ENCODE results near the gene GTF2A1. TPM values are rescaled to one million over a fixed set of nuclear protein-coding genes. Genes with fewer than 3 reads are reported as not detected.

GTF2A1 gene
- total RNA-seq, 4 donors from 2014 or later: 27.7 to 50.0 (median 35.6) TPM

DNA sequence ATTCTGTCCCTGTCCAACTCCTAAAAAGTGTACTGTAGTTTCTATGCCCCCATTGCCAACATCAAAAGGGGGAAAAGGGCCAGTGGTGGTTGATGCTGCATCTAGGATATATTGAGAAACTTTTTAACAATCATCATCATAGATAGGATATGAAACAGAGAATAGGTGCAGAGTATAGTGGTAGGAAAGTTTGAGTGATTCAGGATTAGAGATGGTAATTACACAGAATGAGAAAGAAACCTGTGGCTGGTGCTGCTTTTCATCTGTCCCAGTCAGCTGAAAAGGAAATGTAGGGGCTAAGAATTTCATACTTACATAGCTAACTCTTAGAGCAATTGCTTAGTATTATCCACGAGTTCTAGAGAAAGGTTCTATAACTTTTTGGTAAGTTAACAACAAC, 67.6 kb downstream of the GTF2A1 start:
- Histone ChIP-seq H3K4me1 (no peaks in the 10 kb centered on the region), H3K4me3 (no peak overlapping the region), H3K27ac (no peak overlapping the region), H3K36me3 (no peaks in the 10 kb centered on the region), H3K9me3 (no peaks in the 10 kb centered on the region), H3K27me3 (no peaks in the 10 kb centered on the region)
- no peak for DNase-seq (ENCODE audit: low spot score in 2 of 2)
- 82% methylated on average over 1 of the region's 1 CpG for WGBS
- TF ChIP-seq, protein P1, sequence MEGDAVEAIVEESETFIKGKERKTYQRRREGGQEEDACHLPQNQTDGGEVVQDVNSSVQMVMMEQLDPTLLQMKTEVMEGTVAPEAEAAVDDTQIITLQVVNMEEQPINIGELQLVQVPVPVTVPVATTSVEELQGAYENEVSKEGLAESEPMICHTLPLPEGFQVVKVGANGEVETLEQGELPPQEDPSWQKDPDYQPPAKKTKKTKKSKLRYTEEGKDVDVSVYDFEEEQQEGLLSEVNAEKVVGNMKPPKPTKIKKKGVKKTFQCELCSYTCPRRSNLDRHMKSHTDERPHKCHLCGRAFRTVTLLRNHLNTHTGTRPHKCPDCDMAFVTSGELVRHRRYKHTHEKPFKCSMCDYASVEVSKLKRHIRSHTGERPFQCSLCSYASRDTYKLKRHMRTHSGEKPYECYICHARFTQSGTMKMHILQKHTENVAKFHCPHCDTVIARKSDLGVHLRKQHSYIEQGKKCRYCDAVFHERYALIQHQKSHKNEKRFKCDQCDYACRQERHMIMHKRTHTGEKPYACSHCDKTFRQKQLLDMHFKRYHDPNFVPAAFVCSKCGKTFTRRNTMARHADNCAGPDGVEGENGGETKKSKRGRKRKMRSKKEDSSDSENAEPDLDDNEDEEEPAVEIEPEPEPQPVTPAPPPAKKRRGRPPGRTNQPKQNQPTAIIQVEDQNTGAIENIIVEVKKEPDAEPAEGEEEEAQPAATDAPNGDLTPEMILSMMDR (IDR thresholded peaks at IDR 0.05): no peak
- no peak for TF ChIP-seq EP300 (IDR thresholded peaks at IDR 0.05)
- no peak for TF ChIP-seq POLR2AphosphoS5 (IDR thresholded peaks at IDR 0.05)
- TF ChIP-seq POLR2A (IDR thresholded peaks at IDR 0.05): no peak

DNA sequence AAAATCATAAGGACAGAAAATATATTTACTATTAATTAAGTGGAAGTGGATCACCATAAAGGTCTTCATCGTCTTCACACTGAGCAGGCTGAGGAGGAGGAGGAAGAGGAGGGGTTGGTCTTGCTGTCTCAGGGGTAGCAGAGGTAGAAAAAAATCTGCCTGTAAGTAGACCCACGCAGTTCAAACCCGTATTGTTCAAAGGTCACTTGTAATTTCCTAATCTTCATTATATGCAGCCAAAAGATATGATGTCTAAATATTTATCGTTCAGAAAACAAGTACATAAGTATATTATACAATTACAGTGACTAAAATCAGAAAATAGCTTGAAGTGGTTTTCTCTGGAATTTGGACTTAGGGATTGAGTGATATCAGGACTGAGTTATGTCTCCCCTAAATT, 72.1 kb downstream of the GTF2A1 start:
- H3K27me3 ChIP-seq: no peaks in the 10 kb centered on the region
- H3K36me3 ChIP-seq: no peaks in the 10 kb centered on the region
- TF ChIP-seq POLR2A (IDR thresholded peaks at IDR 0.05) (no peak), POLR2AphosphoS5 (IDR thresholded peaks at IDR 0.05) (no peak), EP300 (IDR thresholded peaks at IDR 0.05) (no peak)
- TF ChIP-seq, protein P1 (IDR thresholded peaks at IDR 0.05): no peak
- no peaks in the 10 kb centered on the region for H3K9me3 ChIP-seq
- no peaks in the 10 kb centered on the region for H3K4me1 ChIP-seq
- no peak overlapping the region for H3K27ac ChIP-seq
- no peak for DNase-seq (ENCODE audit: low spot score in 2 of 2)
- H3K4me3 ChIP-seq: no peak overlapping the region
- WGBS: 72% methylated on average over 4 of the region's 4 CpGs

DNA sequence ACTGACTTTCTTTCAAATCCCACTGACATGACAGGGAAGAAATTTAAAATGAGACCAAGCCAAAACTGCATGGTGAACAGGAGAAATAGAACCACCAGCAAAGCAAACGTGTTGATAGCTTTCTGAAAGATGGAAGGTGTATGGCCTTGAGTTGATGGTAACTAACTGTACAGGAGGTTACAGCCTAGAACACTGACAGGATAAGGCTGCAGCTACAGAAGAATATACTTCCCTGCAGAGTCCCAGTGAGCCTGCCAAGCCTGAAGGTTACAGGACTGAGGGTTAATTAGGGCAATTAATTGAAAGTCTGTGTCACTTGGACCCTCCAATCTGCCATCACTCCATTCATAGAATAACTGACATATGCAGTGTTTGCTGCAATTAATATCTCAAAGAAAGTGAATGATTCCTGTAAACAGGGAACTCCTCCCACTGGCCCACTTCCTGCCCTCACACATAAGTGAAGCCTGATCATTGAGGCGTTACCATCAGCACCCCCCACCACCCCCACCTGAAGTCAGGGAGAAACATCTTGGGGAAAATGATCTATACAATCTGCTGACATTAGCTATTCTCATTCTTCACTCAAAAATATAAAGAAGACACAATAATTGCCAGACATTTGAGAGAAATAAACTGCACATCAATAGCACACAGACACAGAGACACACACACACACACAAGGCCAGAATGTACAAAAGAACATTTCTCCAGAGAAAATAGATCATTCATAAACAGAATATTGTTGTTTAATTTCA, 73.4 kb downstream of the GTF2A1 start:
- Histone ChIP-seq H3K4me3 (no peak overlapping the region), H3K36me3 (no peaks in the 10 kb centered on the region), H3K27me3 (no peaks in the 10 kb centered on the region), H3K9me3 (no peaks in the 10 kb centered on the region), H3K4me1 (no peaks in the 10 kb centered on the region), H3K27ac (no peak overlapping the region)
- no peak for DNase-seq (ENCODE audit: low spot score in 2 of 2)
- WGBS: 59% methylated on average over 2 of the region's 2 CpGs
- TF ChIP-seq EP300 (IDR thresholded peaks at IDR 0.05): no peak
- TF ChIP-seq POLR2A (IDR thresholded peaks at IDR 0.05): no peak
- TF ChIP-seq POLR2AphosphoS5 (IDR thresholded peaks at IDR 0.05): no peak
- TF ChIP-seq, protein P1 (IDR thresholded peaks at IDR 0.05): no peak

DNA sequence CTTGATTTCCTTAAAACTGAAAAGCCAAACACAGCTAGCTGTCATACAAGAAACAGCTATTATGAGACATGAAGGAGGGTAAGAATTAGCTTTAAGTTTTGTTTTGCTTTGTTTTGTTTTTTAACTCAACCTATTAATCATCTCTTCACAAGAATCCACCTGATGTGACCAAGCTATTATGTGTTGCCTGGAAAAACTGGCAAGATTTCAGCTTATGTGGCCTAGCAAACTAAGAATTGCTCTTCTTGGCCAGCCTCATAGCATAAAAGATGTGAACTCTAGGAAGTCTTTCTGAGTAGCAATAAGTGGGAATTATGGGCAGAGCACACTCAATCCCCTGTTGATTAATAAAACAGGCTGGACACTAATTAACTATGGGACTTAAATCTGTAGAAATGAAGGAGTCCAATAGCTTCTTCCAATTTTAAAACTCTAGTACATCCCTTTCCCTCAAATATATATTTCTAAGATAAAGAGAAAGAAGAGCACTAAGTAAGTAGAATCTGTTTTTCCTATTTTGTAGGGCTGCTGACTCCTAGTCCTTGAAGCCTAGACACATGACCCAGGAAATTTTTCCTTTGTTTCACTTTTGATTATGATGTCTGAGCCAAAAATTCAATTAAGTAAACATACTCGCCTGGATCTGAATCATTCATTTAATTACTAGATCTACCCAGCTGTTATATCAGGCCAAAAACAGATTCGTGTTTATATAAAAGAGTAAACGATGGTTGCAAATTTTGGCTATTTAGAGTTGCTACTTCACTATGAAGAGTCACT, 75.7 kb downstream of the GTF2A1 start:
- Histone ChIP-seq H3K4me3 (no peak overlapping the region), H3K4me1 (no peaks in the 10 kb centered on the region), H3K36me3 (no peaks in the 10 kb centered on the region), H3K9me3 (no peaks in the 10 kb centered on the region), H3K27ac (no peak overlapping the region), H3K27me3 (no peaks in the 10 kb centered on the region)
- TF ChIP-seq POLR2A (IDR thresholded peaks at IDR 0.05): no peak
- TF ChIP-seq EP300 (IDR thresholded peaks at IDR 0.05): no peak
- TF ChIP-seq, protein P1 (IDR thresholded peaks at IDR 0.05): no peak
- DNase-seq (ENCODE audit: low spot score in 2 of 2): no peak
- 38% methylated on average over 3 of the region's 3 CpGs for WGBS

DNA sequence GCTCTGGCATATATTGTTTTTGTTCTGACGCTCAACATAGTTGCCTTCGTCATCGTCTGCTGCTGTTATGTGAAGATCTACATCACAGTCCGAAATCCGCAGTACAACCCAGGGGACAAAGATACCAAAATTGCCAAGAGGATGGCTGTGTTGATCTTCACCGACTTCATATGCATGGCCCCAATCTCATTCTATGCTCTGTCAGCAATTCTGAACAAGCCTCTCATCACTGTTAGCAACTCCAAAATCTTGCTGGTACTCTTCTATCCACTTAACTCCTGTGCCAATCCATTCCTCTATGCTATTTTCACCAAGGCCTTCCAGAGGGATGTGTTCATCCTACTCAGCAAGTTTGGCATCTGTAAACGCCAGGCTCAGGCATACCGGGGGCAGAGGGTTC, 77.0 kb downstream of the GTF2A1 start:
- DNase-seq (ENCODE audit: low spot score in 2 of 2): no peak
- WGBS: 93% methylated on average over 8 of the region's 8 CpGs
- Histone ChIP-seq H3K9me3 (no peaks in the 10 kb centered on the region), H3K27me3 (no peaks in the 10 kb centered on the region), H3K27ac (no peak overlapping the region), H3K36me3 (no peaks in the 10 kb centered on the region), H3K4me3 (no peak overlapping the region), H3K4me1 (no peaks in the 10 kb centered on the region)
- TF ChIP-seq, protein P1 (IDR thresholded peaks at IDR 0.05): no peak
- TF ChIP-seq POLR2AphosphoS5 (IDR thresholded peaks at IDR 0.05) (no peak), POLR2A (IDR thresholded peaks at IDR 0.05) (no peak)
